ENCODE data around the gene LRRN4CL.
A peak's percentile ranks its signal among the peaks of the same experiment; 100 is the strongest.

LRRN4CL gene

GRCh38 chr11:62721994-62722393 lies 32.7 kb upstream of the LRRN4CL start:
- Histone ChIP-seq H3K27ac (ENCODE audit: low read length) (no peak overlapping the region), H3K36me3 (ENCODE audit: control insufficient read depth, low read depth, low read length) (peaks cover 76% of the 10 kb centered on the region), H3K4me3 (ENCODE audit: low read length) (no peak overlapping the region), H3K9ac (ENCODE audit: low read length) (no peak overlapping the region), H3K27me3 (ENCODE audit: control insufficient read depth, insufficient read depth, low read length) (no peaks in the 10 kb centered on the region), H3K4me1 (ENCODE audit: control insufficient read depth, low read depth, low read length) (peaks cover 12% of the 10 kb centered on the region), H3K9me3 (ENCODE audit: control insufficient read depth, low read depth, low read length) (no peaks in the 10 kb centered on the region)

GRCh38 chr11:62719302-62719978 lies 30.1 kb upstream of the LRRN4CL start:
- no peaks in the 10 kb centered on the region for H3K27me3 ChIP-seq (ENCODE audit: control insufficient read depth, insufficient read depth, low read length)
- no peak overlapping the region for H3K4me3 ChIP-seq (ENCODE audit: low read length)
- H3K4me1 ChIP-seq (ENCODE audit: control insufficient read depth, low read depth, low read length): peaks cover 6% of the 10 kb centered on the region
- peaks cover 96% of the 10 kb centered on the region for H3K36me3 ChIP-seq (ENCODE audit: control insufficient read depth, low read depth, low read length)
- H3K27ac ChIP-seq (ENCODE audit: low read length): no peak overlapping the region
- H3K9ac ChIP-seq (ENCODE audit: low read length): no peak overlapping the region
- H3K9me3 ChIP-seq (ENCODE audit: control insufficient read depth, low read depth, low read length): no peaks in the 10 kb centered on the region

GRCh38 chr11:62716816-62717215 lies 27.5 kb upstream of the LRRN4CL start:
- Histone ChIP-seq H3K4me1 (ENCODE audit: control insufficient read depth, low read depth, low read length) (peaks cover 8% of the 10 kb centered on the region), H3K36me3 (ENCODE audit: control insufficient read depth, low read depth, low read length) (peaks cover 91% of the 10 kb centered on the region), H3K9me3 (ENCODE audit: control insufficient read depth, low read depth, low read length) (no peaks in the 10 kb centered on the region), H3K27me3 (ENCODE audit: control insufficient read depth, insufficient read depth, low read length) (no peaks in the 10 kb centered on the region), H3K4me3 (ENCODE audit: low read length) (no peak overlapping the region), H3K9ac (ENCODE audit: low read length) (no peak overlapping the region), H3K27ac (ENCODE audit: low read length) (no peak overlapping the region)

- H3K4me1 ChIP-seq (ENCODE audit: control insufficient read depth, low read depth, low read length): peaks cover 8% of the 10 kb centered on the region
- no peaks in the 10 kb centered on the region for H3K9me3 ChIP-seq (ENCODE audit: control insufficient read depth, low read depth, low read length)
- H3K27ac ChIP-seq (ENCODE audit: low read length): no peak overlapping the region
- no peaks in the 10 kb centered on the region for H3K27me3 ChIP-seq (ENCODE audit: control insufficient read depth, insufficient read depth, low read length)
- peaks cover 89% of the 10 kb centered on the region for H3K36me3 ChIP-seq (ENCODE audit: control insufficient read depth, low read depth, low read length)
- H3K4me3 ChIP-seq (ENCODE audit: low read length): no peak overlapping the region
- no peak overlapping the region for H3K9ac ChIP-seq (ENCODE audit: low read length)
Measured at GRCh38 chr11:62716206-62716605, 26.9 kb upstream of the LRRN4CL start.

- H3K9me3 ChIP-seq (ENCODE audit: control insufficient read depth, low read depth, low read length): no peaks in the 10 kb centered on the region
- peaks cover 10% of the 10 kb centered on the region for H3K4me1 ChIP-seq (ENCODE audit: control insufficient read depth, low read depth, low read length)
- no peak overlapping the region for H3K4me3 ChIP-seq (ENCODE audit: low read length)
- no peaks in the 10 kb centered on the region for H3K27me3 ChIP-seq (ENCODE audit: control insufficient read depth, insufficient read depth, low read length)
- H3K27ac ChIP-seq (ENCODE audit: low read length): no peak overlapping the region
- H3K9ac ChIP-seq (ENCODE audit: low read length): no peak overlapping the region
- peaks cover 86% of the 10 kb centered on the region for H3K36me3 ChIP-seq (ENCODE audit: control insufficient read depth, low read depth, low read length)
Measured at GRCh38 chr11:62715150-62716130, 26.1 kb upstream of the LRRN4CL start.

GRCh38 chr11:62713343-62713742 lies 24.0 kb upstream of the LRRN4CL start:
- peaks cover 22% of the 10 kb centered on the region for H3K4me1 ChIP-seq (ENCODE audit: control insufficient read depth, low read depth, low read length)
- no peak overlapping the region for H3K27ac ChIP-seq (ENCODE audit: low read length)
- H3K27me3 ChIP-seq (ENCODE audit: control insufficient read depth, insufficient read depth, low read length): no peaks in the 10 kb centered on the region
- H3K4me3 ChIP-seq (ENCODE audit: low read length): no peak overlapping the region
- H3K36me3 ChIP-seq (ENCODE audit: control insufficient read depth, low read depth, low read length): peaks cover 68% of the 10 kb centered on the region
- H3K9me3 ChIP-seq (ENCODE audit: control insufficient read depth, low read depth, low read length): no peaks in the 10 kb centered on the region
- no peak overlapping the region for H3K9ac ChIP-seq (ENCODE audit: low read length)

GRCh38 chr11:62712861-62713260 lies 23.5 kb upstream of the LRRN4CL start:
- no peak overlapping the region for H3K4me3 ChIP-seq (ENCODE audit: low read length)
- H3K27me3 ChIP-seq (ENCODE audit: control insufficient read depth, insufficient read depth, low read length): no peaks in the 10 kb centered on the region
- H3K9ac ChIP-seq (ENCODE audit: low read length): no peak overlapping the region
- H3K4me1 ChIP-seq (ENCODE audit: control insufficient read depth, low read depth, low read length): peaks cover 25% of the 10 kb centered on the region
- H3K27ac ChIP-seq (ENCODE audit: low read length): no peak overlapping the region
- H3K9me3 ChIP-seq (ENCODE audit: control insufficient read depth, low read depth, low read length): no peaks in the 10 kb centered on the region
- peaks cover 63% of the 10 kb centered on the region for H3K36me3 ChIP-seq (ENCODE audit: control insufficient read depth, low read depth, low read length)

GRCh38 chr11:62712276-62712812 lies 23.0 kb upstream of the LRRN4CL start:
- H3K9me3 ChIP-seq (ENCODE audit: control insufficient read depth, low read depth, low read length): no peaks in the 10 kb centered on the region
- peaks cover 28% of the 10 kb centered on the region for H3K4me1 ChIP-seq (ENCODE audit: control insufficient read depth, low read depth, low read length)
- H3K9ac ChIP-seq (ENCODE audit: low read length): no peak overlapping the region
- no peaks in the 10 kb centered on the region for H3K27me3 ChIP-seq (ENCODE audit: control insufficient read depth, insufficient read depth, low read length)
- no peak overlapping the region for H3K27ac ChIP-seq (ENCODE audit: low read length)
- peaks cover 58% of the 10 kb centered on the region for H3K36me3 ChIP-seq (ENCODE audit: control insufficient read depth, low read depth, low read length)
- H3K4me3 ChIP-seq (ENCODE audit: low read length): no peak overlapping the region

GRCh38 chr11:62710001-62710345 lies 20.6 kb upstream of the LRRN4CL start:
- peak overlapping the region; percentile 95 for H3K9ac ChIP-seq (ENCODE audit: low read length)
- peaks cover 30% of the 10 kb centered on the region for H3K4me1 ChIP-seq (ENCODE audit: control insufficient read depth, low read depth, low read length)

GRCh38 chr11:62709247-62710000 lies 20.1 kb upstream of the LRRN4CL start:
- H3K27me3 ChIP-seq (ENCODE audit: control insufficient read depth, insufficient read depth, low read length): no peaks in the 10 kb centered on the region
- H3K9me3 ChIP-seq (ENCODE audit: control insufficient read depth, low read depth, low read length): no peaks in the 10 kb centered on the region
- peak overlapping the region; percentile 94 for H3K4me3 ChIP-seq (ENCODE audit: low read length)
- peaks cover 31% of the 10 kb centered on the region for H3K36me3 ChIP-seq (ENCODE audit: control insufficient read depth, low read depth, low read length)
- H3K4me1 ChIP-seq (ENCODE audit: control insufficient read depth, low read depth, low read length): peaks cover 29% of the 10 kb centered on the region
- peak overlapping the region; percentile 89 for H3K27ac ChIP-seq (ENCODE audit: low read length)
- peak overlapping the region; percentile 95 for H3K9ac ChIP-seq (ENCODE audit: low read length)

More at GRCh38 chr11:62710001-62710345, 20.6 kb upstream of the LRRN4CL start:
- Histone ChIP-seq H3K9me3 (ENCODE audit: control insufficient read depth, low read depth, low read length) (no peaks in the 10 kb centered on the region), H3K36me3 (ENCODE audit: control insufficient read depth, low read depth, low read length) (peaks cover 36% of the 10 kb centered on the region), H3K27me3 (ENCODE audit: control insufficient read depth, insufficient read depth, low read length) (no peaks in the 10 kb centered on the region), H3K27ac (ENCODE audit: low read length) (peak overlapping the region; percentile 88), H3K4me3 (ENCODE audit: low read length) (peak overlapping the region; percentile 94)

- Histone ChIP-seq H3K36me3 (ENCODE audit: control insufficient read depth, low read depth, low read length) (peaks cover 27% of the 10 kb centered on the region), H3K9me3 (ENCODE audit: control insufficient read depth, low read depth, low read length) (no peaks in the 10 kb centered on the region), H3K4me3 (ENCODE audit: low read length) (peak overlapping the region; percentile 94), H3K4me1 (ENCODE audit: control insufficient read depth, low read depth, low read length) (peaks cover 26% of the 10 kb centered on the region), H3K27ac (ENCODE audit: low read length) (peak overlapping the region; percentile 89), H3K27me3 (ENCODE audit: control insufficient read depth, insufficient read depth, low read length) (no peaks in the 10 kb centered on the region), H3K9ac (ENCODE audit: low read length) (peak overlapping the region; percentile 95)
Measured at GRCh38 chr11:62708793-62709192, 19.5 kb upstream of the LRRN4CL start.

All from iPS-18a (cell line).